Retina (tissue), 1 donor: ENCODE data around the gene FBXO11.

Experiments
- DNase-seq: peaks from one replicate; pipeline ENCODE4 v3.0.0-alpha.2; 2016

The FBXO11 gene

GRCh38 chr2:47849368-47849767, 56.9 kb downstream of the FBXO11 start:
- DNase-seq, result no peak

GRCh38 chr2:47844162-47844561, 62.1 kb downstream of the FBXO11 start:
- no peak for DNase-seq

GRCh38 chr2:47843407-47843806, 62.9 kb downstream of the FBXO11 start:
- no peak for DNase-seq

- no peak for DNase-seq
Observed at GRCh38 chr2:47842846-47843245, 63.5 kb downstream of the FBXO11 start.

GRCh38 chr2:47838686-47839085, 67.6 kb downstream of the FBXO11 start:
- DNase-seq, result no peak

GRCh38 chr2:47838249-47838648, 68.0 kb downstream of the FBXO11 start:
- DNase-seq, result no peak

- DNase-seq, result no peak
Observed at GRCh38 chr2:47833516-47833968, 72.8 kb downstream of the FBXO11 start.

GRCh38 chr2:47822518-47822917, 83.8 kb downstream of the FBXO11 start:
- no peak for DNase-seq

- DNase-seq, result no peak
Observed at GRCh38 chr2:47819834-47820233, 86.5 kb downstream of the FBXO11 start.

- DNase-seq, result no peak
Observed at GRCh38 chr2:47818777-47819176, 87.5 kb downstream of the FBXO11 start.

- no peak for DNase-seq
Observed at GRCh38 chr2:47815764-47816163, 90.5 kb downstream of the FBXO11 start.

- no peak for DNase-seq
Observed at GRCh38 chr2:47811668-47812067, 94.6 kb downstream of the FBXO11 start.

GRCh38 chr2:47810850-47811249, 95.4 kb downstream of the FBXO11 start:
- no peak for DNase-seq

GRCh38 chr2:47809903-47810302, 96.4 kb downstream of the FBXO11 start:
- no peak for DNase-seq

- no peak for DNase-seq
Observed at GRCh38 chr2:47808614-47809013, 97.7 kb downstream of the FBXO11 start.

GRCh38 chr2:47805850-47806249, 100.4 kb downstream of the FBXO11 start:
- no peak for DNase-seq

- no peak for DNase-seq
Observed at GRCh38 chr2:47803770-47804169, 102.5 kb downstream of the FBXO11 start.

- DNase-seq, result no peak
Observed at GRCh38 chr2:47803363-47803762, 102.9 kb downstream of the FBXO11 start.

- DNase-seq, result no peak
Observed at GRCh38 chr2:47801118-47801517, 105.2 kb downstream of the FBXO11 start.

- no peak for DNase-seq
Observed at GRCh38 chr2:47799031-47799609, 107.2 kb downstream of the FBXO11 start.

GRCh38 chr2:47798631-47799030, 107.7 kb downstream of the FBXO11 start:
- DNase-seq, result no peak

- no peak for DNase-seq
Observed at GRCh38 chr2:47796090-47796697, 110.1 kb downstream of the FBXO11 start.

GRCh38 chr2:47785986-47786385, 120.3 kb downstream of the FBXO11 start:
- no peak for DNase-seq

- peak; percentile 64 for DNase-seq
Observed at GRCh38 chr2:47784352-47784851, 121.9 kb downstream of the FBXO11 start.
